ENCODE data around the gene KCNT1.

DNA sequence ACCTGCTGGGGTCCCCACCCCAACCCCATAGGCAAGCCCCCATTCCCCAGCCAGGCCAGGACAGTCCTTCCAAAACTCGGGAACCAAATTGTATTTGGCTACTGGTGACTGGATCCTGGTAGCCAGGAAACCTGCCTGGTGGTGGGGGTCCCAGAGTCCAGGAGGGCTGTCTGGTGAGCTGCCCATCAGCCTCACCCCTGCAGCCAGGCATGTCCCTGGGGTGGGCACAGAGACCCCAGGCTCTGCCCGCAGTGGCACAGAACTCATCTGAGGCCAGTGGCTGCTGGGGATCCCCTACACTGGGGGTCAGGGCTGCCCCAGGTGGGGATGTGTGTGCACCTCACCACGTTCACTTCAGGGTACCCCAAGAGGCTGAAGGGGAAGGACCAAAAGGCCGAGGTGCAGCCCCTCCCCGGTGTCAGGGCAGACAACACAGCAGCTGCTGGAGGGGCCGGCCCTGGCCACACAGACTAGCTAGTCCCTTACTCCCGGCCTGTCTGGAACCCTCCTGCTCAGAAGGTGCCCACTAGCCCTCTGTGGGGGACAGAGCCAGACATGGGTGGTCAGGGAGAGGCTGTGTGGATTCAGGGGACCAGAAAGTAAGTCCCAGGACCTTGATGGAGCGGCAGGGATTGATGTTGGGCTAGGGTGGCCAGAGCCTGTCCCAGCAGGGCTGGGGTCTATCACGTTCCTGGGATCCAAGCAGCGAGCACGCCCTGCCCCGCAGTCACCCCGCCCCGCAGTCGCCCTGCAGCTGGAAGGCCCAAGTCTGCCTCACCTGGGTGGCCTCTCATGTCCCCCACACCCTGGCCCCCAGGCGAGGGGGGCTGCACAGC is 91.5 kb downstream of the KCNT1 start:
- TF ChIP-seq, protein P1, sequence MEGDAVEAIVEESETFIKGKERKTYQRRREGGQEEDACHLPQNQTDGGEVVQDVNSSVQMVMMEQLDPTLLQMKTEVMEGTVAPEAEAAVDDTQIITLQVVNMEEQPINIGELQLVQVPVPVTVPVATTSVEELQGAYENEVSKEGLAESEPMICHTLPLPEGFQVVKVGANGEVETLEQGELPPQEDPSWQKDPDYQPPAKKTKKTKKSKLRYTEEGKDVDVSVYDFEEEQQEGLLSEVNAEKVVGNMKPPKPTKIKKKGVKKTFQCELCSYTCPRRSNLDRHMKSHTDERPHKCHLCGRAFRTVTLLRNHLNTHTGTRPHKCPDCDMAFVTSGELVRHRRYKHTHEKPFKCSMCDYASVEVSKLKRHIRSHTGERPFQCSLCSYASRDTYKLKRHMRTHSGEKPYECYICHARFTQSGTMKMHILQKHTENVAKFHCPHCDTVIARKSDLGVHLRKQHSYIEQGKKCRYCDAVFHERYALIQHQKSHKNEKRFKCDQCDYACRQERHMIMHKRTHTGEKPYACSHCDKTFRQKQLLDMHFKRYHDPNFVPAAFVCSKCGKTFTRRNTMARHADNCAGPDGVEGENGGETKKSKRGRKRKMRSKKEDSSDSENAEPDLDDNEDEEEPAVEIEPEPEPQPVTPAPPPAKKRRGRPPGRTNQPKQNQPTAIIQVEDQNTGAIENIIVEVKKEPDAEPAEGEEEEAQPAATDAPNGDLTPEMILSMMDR (IDR thresholded peaks at IDR 0.05): no peak
- TF ChIP-seq POLR2A (IDR thresholded peaks at IDR 0.05): no peak
- TF ChIP-seq POLR2AphosphoS5 (IDR thresholded peaks at IDR 0.05): no peak

All from breast epithelium (tissue), 3 donors.